ENCODE data around the gene ARHGAP45.

The ARHGAP45 gene

GRCh38 chr19:1082928-1083816 lies 16.2 kb downstream of the ARHGAP45 start:
- Histone ChIP-seq H3K9me3 (ENCODE audit: severe bottlenecking) (no peaks in the 10 kb centered on the region), H3K4me3 (ENCODE audit: low read depth, low read length) (no peak overlapping the region)

GRCh38 chr19:1084024-1084868 lies 17.3 kb downstream of the ARHGAP45 start:
- H3K36me3 ChIP-seq: peaks cover 45% of the 10 kb centered on the region
- no peak for DNase-seq
- no peak overlapping the region for H3K27ac ChIP-seq
- TF ChIP-seq CTCF (IDR thresholded peaks at IDR 0.05; ENCODE audit: low read depth, low read length): no peak
- no peaks in the 10 kb centered on the region for H3K27me3 ChIP-seq (ENCODE audit: insufficient read depth, low read depth, severe bottlenecking)
- H3K4me3 ChIP-seq (ENCODE audit: low read depth, low read length): no peak overlapping the region
- no peaks in the 10 kb centered on the region for H3K9me3 ChIP-seq (ENCODE audit: severe bottlenecking)

More at GRCh38 chr19:1082928-1083816, 16.2 kb downstream of the ARHGAP45 start:
- DNase-seq: no peak
- peaks cover 34% of the 10 kb centered on the region for H3K36me3 ChIP-seq
- H3K27me3 ChIP-seq (ENCODE audit: insufficient read depth, low read depth, severe bottlenecking): no peaks in the 10 kb centered on the region
- no peak overlapping the region for H3K27ac ChIP-seq
- no peak for TF ChIP-seq CTCF (IDR thresholded peaks at IDR 0.05; ENCODE audit: low read depth, low read length)

GRCh38 chr19:1085053-1085658 lies 18.2 kb downstream of the ARHGAP45 start:
- no peak for DNase-seq
- H3K36me3 ChIP-seq: peaks cover 50% of the 10 kb centered on the region
- H3K4me3 ChIP-seq (ENCODE audit: low read depth, low read length): no peak overlapping the region
- TF ChIP-seq CTCF (IDR thresholded peaks at IDR 0.05; ENCODE audit: low read depth, low read length): no peak
- no peaks in the 10 kb centered on the region for H3K9me3 ChIP-seq (ENCODE audit: severe bottlenecking)
- 0 out of 2 replicates have a peak overlapping the region, but pooled peaks have one; percentile 37 for H3K27ac ChIP-seq
- no peaks in the 10 kb centered on the region for H3K27me3 ChIP-seq (ENCODE audit: insufficient read depth, low read depth, severe bottlenecking)

- Histone ChIP-seq H3K27me3 (ENCODE audit: insufficient read depth, low read depth, severe bottlenecking) (no peaks in the 10 kb centered on the region), H3K4me3 (ENCODE audit: low read depth, low read length) (no peak overlapping the region), H3K36me3 (peaks cover 55% of the 10 kb centered on the region), H3K27ac (peak overlapping the region; percentile 37), H3K9me3 (ENCODE audit: severe bottlenecking) (no peaks in the 10 kb centered on the region)
- no peak for TF ChIP-seq CTCF (IDR thresholded peaks at IDR 0.05; ENCODE audit: low read depth, low read length)
- no peak for DNase-seq
Measured at GRCh38 chr19:1085676-1086442, 18.9 kb downstream of the ARHGAP45 start.

GRCh38 chr19:1086613-1087012 lies 19.6 kb downstream of the ARHGAP45 start:
- H3K4me3 ChIP-seq (ENCODE audit: low read depth, low read length): no peak overlapping the region

More at GRCh38 chr19:1086613-1087012, 19.6 kb downstream of the ARHGAP45 start:
- DNase-seq: no peak
- Histone ChIP-seq H3K36me3 (peaks cover 61% of the 10 kb centered on the region), H3K9me3 (ENCODE audit: severe bottlenecking) (no peaks in the 10 kb centered on the region), H3K27ac (peak overlapping the region; percentile 37), H3K27me3 (ENCODE audit: insufficient read depth, low read depth, severe bottlenecking) (no peaks in the 10 kb centered on the region)
- TF ChIP-seq CTCF (IDR thresholded peaks at IDR 0.05; ENCODE audit: low read depth, low read length): no peak

Measured in WERI-Rb-1 (cell line).